Fibroblast of lung (primary cell): ENCODE data around the gene CPLANE2. TPM values are rescaled to one million over a fixed set of nuclear protein-coding genes. Genes with fewer than 3 reads are reported as not detected.

Experiments
- DNase-seq, 2 donors: peaks; one replicate each; pipeline versions ENCODE4 v3.0.0 to v3.0.0-alpha.2; 2010; ENCODE audit warnings: low read depth in 2 of 2
- H2AFZ ChIP-seq: 2 replicates; pipeline ENCODE4 v1.5.1; 2012; ENCODE audit warnings: low read length, control low read depth, inconsistent platforms
- H3K27ac ChIP-seq: 2 replicates; pipeline ENCODE4 v1.5.1; 2011; ENCODE audit warnings: low read length, control low read depth; ENCODE audit not compliant: insufficient read depth
- H3K27me3 ChIP-seq: 2 replicates; pipeline ENCODE4 v1.5.1; 2011; ENCODE audit warnings: mild to moderate bottlenecking, low read length; ENCODE audit not compliant: control insufficient read depth, insufficient read depth
- H3K36me3 ChIP-seq: 2 replicates; pipeline ENCODE4 v1.5.1; 2011; ENCODE audit warnings: low read length; ENCODE audit not compliant: control insufficient read depth, insufficient read depth
- H3K4me1 ChIP-seq: 2 replicates; pipeline ENCODE4 v1.5.1; 2011; ENCODE audit warnings: low read length; ENCODE audit not compliant: control insufficient read depth, insufficient read depth; ENCODE audit errors: extremely low read depth
- H3K4me2 ChIP-seq: 2 replicates; pipeline ENCODE4 v1.5.1; 2011; ENCODE audit warnings: low read length, control low read depth; ENCODE audit not compliant: insufficient read depth; ENCODE audit errors: extremely low read depth
- H3K4me3 ChIP-seq, 4 experiments: fragments of 200-600 bp in 1 of 4; sonication (generic) in 1 of 4; replicated peaks in 1 of 4; 2 replicates each; pipeline ENCODE4 v1.5.1; 2011 to 2016; ENCODE audit warnings: low read length in 4 of 4, low read depth in 3 of 4, mild to moderate bottlenecking in 3 of 4, control low read depth in 2 of 4, inconsistent platforms in 1 of 4, mixed read lengths in 1 of 4; ENCODE audit not compliant: insufficient read depth in 1 of 4; ENCODE audit errors: control extremely low read depth in 1 of 4
- H3K79me2 ChIP-seq: 2 replicates; pipeline ENCODE4 v1.5.1; 2012; ENCODE audit warnings: mild to moderate bottlenecking, low read length, inconsistent platforms; ENCODE audit not compliant: control insufficient read depth, insufficient read depth
- H3K9ac ChIP-seq: 2 replicates; pipeline ENCODE4 v1.5.1; 2011; ENCODE audit warnings: mild to moderate bottlenecking, low read length, control low read depth; ENCODE audit not compliant: insufficient read depth
- H3K9me3 ChIP-seq: 2 replicates; pipeline ENCODE4 v1.5.1; 2012; ENCODE audit warnings: low read depth, low read length; ENCODE audit not compliant: control insufficient read depth, insufficient read depth
- H4K20me1 ChIP-seq: 2 replicates; pipeline ENCODE4 v1.5.1; 2011; ENCODE audit warnings: low read length; ENCODE audit not compliant: control insufficient read depth, insufficient read depth; ENCODE audit errors: extremely low read depth
- CTCF ChIP-seq, 2 donors: IDR thresholded peaks in 1 of 2; conservative IDR thresholded peaks in 1 of 2; 1 replicate in 1 of 2; 2 replicates in 1 of 2; pipeline ENCODE4 v1.5.1; 2011 to 2012; ENCODE audit warnings: low read length in 2 of 2, control low read depth in 1 of 2, inconsistent platforms in 1 of 2, low read depth in 1 of 2, mild to moderate bottlenecking in 1 of 2
- EZH2 ChIP-seq: IDR thresholded peaks from 2 replicates; pipeline ENCODE4 v1.5.1; 2012; ENCODE audit warnings: low read length, control low read depth, mild to moderate bottlenecking; ENCODE audit errors: missing control alignments
- polyA minus RNA-seq: library from RNA; depleted of rRNA, polyadenylated mRNA; stranded (reverse); fragments of >200 nt; gene quantifications from 2 replicates; pipeline ENCODE4 v1.2.3, GENCODE V29; 2011; ENCODE audit warnings: low replicate concordance
- polyA plus RNA-seq, 2 donors: library from polyadenylated mRNA; depleted of rRNA in 1 of 2; stranded (reverse) in 1 of 2; unstranded in 1 of 2; fragments of >200 nt; gene quantifications; 2 replicates each; pipeline ENCODE4 v1.2.1, GENCODE V29; 2011 to 2012; ENCODE audit warnings: missing spikeins in 1 of 2
- total RNA-seq: library from RNA; depleted of rRNA; stranded (reverse); fragments of >200 nt; gene quantifications from 2 replicates; pipeline ENCODE4 v1.2.1, GENCODE V29; 2014

CPLANE2 gene
- 12.1 and 19.2 TPM in 2 replicates for total RNA-seq
- 2.4 and 4.0 TPM in 2 replicates for polyA plus RNA-seq
- polyA plus RNA-seq (2012), result 5.6 and 5.8 TPM in 2 replicates
- 3.4 and 7.7 TPM in 2 replicates for polyA minus RNA-seq

GRCh38 chr1:16236511-16237342 lies at the start of gene CPLANE2:
Gene CPLANE2, minus strand, starts transcription at chr1:16237183. Its CDS starts 441 bp downstream, at chr1:16236742.
- TF ChIP-seq EZH2, result no peak
- TF ChIP-seq CTCF (conservative IDR thresholded peaks at IDR 0.05 in 1 of 2, IDR thresholded peaks at IDR 0.05 in 1 of 2; ENCODE audit: low read depth in 1 of 2, low read length in 2 of 2), result no peak
- peak within 1 kb of the TSS; percentile 68 for H3K9ac ChIP-seq
- peaks cover 9% of the 10 kb centered on the region for H3K4me1 ChIP-seq
- peak within 1 kb of the TSS; percentile 77 for H3K27ac ChIP-seq
- peak within 1 kb of the TSS; percentile 50 to 66 (median 56) for H3K4me3 ChIP-seq
- no peaks in the 10 kb centered on the region for H4K20me1 ChIP-seq
- H3K4me2 ChIP-seq, result peak within 1 kb of the TSS; percentile 95
- H3K27me3 ChIP-seq, result no peaks in the 10 kb centered on the region
- H3K9me3 ChIP-seq, result no peaks in the 10 kb centered on the region
- no peaks in the 10 kb centered on the region for H3K36me3 ChIP-seq
- H3K79me2 ChIP-seq, result no peaks in the 10 kb centered on the region
- peak within 1 kb of the TSS; percentile 80 for H2AFZ ChIP-seq
- DNase-seq, result peak; percentile 87 to 90

- no peak overlapping the region for H3K4me3 ChIP-seq
- no peaks in the 10 kb centered on the region for H3K27me3 ChIP-seq
- no peak overlapping the region for H3K4me2 ChIP-seq
- H3K4me1 ChIP-seq, result no peaks in the 10 kb centered on the region
- TF ChIP-seq EZH2, result no peak
- no peak for TF ChIP-seq CTCF (conservative IDR thresholded peaks at IDR 0.05 in 1 of 2, IDR thresholded peaks at IDR 0.05 in 1 of 2; ENCODE audit: low read depth in 1 of 2, low read length in 2 of 2)
- H3K36me3 ChIP-seq, result no peaks in the 10 kb centered on the region
- DNase-seq, result no peak
- H3K27ac ChIP-seq, result no peak overlapping the region
- H3K9me3 ChIP-seq, result no peaks in the 10 kb centered on the region
- no peak overlapping the region for H3K9ac ChIP-seq
- H2AFZ ChIP-seq, result no peak overlapping the region
- no peaks in the 10 kb centered on the region for H4K20me1 ChIP-seq
- no peaks in the 10 kb centered on the region for H3K79me2 ChIP-seq
These were observed 49.1 kb upstream of the CPLANE2 start for GRCh38 chr1:16286122-16286521.

- Histone ChIP-seq H3K4me3 (no peak overlapping the region), H3K9me3 (no peaks in the 10 kb centered on the region), H3K4me2 (no peak overlapping the region), H3K27me3 (no peaks in the 10 kb centered on the region), H2AFZ (no peak overlapping the region), H4K20me1 (no peaks in the 10 kb centered on the region), H3K36me3 (no peaks in the 10 kb centered on the region), H3K79me2 (no peaks in the 10 kb centered on the region), H3K9ac (no peak overlapping the region), H3K4me1 (peaks cover 2% of the 10 kb centered on the region), H3K27ac (no peak overlapping the region)
- no peak for DNase-seq
- no peak for TF ChIP-seq CTCF (conservative IDR thresholded peaks at IDR 0.05 in 1 of 2, IDR thresholded peaks at IDR 0.05 in 1 of 2; ENCODE audit: low read depth in 1 of 2, low read length in 2 of 2)
- no peak for TF ChIP-seq EZH2
These were observed 44.8 kb upstream of the CPLANE2 start for GRCh38 chr1:16281765-16282164.
